GM18861 (cell line): ENCODE measurements around the gene TBC1D22A.

Experiments used
- ATAC-seq: cut with Tn5 transposase; IDR thresholded peaks from one replicate; pipeline ENCODE4 v1.9.1; 2021; ENCODE audit not compliant: unreplicated experiment

The TBC1D22A gene

DNA sequence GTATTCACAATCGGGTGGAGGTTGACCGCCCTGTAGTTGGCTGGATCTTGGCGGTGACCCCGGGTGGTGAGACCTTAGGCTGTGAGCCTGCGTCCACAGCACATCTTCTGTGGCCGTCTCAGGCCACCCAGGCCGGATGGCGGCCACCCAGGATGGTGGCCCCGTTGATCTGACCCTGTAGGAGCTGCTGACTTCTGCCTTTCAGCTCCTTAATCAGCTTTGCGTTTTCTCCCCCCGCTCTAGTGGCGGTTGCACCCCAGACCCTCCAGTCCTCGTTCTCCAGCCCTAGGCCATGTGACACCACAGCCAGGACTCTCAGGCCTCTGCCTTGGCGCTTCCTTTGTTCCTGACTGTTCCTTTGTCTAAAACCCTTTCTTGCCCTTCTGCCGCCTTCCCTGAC is 244.0 kb downstream of the TBC1D22A start:
- no peak for ATAC-seq

DNA sequence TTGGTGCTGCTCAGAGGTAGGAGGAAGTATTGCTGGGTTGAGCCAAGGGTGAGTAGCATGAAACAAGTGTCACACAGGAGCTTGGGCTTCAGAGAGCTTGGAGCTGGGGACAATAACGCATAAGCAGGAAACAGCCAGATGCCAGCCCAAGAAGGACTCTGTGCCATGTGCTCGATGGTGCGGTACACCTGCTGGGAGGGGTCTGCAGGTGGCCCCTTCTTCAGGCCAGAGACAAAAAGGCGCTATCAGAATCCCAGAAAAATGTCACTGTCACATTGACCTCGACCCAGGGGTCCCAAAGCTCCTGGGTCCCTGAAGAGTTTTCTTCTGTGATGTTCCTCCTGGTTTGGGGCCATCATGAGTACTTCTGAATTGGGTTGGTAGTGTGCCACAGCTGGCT is 244.4 kb downstream of the TBC1D22A start:
- ATAC-seq = no peak

DNA sequence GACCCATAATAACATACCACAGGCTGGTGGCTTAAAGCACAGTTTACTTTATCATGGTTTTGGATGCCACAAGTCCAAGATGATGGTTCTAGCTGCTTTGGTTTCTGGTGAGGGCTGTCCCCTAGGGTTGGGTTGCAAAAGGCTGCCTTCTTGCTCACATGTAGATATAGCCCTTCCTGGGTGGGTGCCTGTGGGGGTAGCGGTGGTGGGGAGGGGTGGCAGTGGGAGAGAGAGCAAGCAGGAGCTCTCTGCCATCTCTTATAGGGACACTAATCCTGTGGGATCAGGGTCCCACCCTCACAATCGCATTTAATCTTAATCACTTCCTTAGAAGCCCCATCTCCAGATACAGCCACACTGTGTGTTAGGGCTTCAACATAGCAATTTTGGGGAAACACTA is 245.0 kb downstream of the TBC1D22A start:
- ATAC-seq = no peak

- ATAC-seq = no peak
Observed at GRCh38 chr22:47008208-47008885, 245.9 kb downstream of the TBC1D22A start.

DNA sequence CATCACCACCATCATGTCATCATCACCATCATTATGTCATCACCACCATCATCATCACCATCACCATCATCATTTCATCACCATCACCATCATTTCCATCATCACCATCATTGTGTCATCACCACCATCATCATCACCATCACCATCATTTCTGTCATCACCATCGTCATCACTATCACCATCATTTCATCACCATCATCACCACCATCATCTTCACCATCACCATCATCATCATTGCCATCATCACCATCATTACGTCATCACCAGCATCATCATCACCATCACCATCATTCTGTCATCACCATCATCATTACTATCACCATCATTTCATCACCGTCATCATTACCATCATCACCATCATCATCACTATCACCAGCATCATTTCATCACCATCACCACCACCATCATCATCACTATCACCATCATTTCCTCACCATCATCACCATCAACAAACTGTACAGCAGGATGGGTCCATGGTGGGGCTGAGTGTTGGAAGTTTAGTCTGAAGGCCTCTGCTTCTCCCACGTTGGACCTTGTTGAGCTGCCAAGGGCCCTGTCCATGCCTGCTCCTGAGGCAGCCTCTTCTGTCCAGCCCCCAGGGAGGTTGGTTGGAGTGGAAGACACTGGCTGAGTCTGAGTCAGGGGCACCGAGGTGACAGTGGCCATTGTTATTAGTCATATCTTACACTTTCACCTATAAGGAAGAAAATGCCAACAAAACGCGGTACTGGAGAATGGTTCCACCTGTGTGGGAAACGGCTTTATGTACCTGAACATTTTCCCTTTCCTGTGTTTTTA is 247.1 kb downstream of the TBC1D22A start:
- no peak for ATAC-seq

DNA sequence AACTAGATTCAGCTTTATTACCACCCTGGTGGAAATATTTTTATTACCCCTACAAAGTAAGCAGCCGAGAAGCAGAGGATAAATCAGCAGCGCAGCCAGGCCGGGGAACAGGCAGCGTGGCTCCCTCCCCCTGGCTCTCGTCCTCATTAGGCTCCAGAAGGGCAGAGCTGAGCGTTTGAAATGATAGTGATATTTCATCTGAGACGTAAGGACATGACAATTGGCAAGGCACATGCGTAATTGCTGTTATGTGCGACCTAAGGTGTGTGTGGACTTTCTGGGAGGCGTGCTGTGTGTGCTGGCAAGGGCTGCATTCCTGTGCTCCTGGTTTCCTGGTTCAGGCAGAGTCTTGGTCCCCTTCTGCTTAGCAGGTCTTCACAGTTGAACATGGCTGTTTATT is 247.8 kb downstream of the TBC1D22A start:
- ATAC-seq = no peak

DNA sequence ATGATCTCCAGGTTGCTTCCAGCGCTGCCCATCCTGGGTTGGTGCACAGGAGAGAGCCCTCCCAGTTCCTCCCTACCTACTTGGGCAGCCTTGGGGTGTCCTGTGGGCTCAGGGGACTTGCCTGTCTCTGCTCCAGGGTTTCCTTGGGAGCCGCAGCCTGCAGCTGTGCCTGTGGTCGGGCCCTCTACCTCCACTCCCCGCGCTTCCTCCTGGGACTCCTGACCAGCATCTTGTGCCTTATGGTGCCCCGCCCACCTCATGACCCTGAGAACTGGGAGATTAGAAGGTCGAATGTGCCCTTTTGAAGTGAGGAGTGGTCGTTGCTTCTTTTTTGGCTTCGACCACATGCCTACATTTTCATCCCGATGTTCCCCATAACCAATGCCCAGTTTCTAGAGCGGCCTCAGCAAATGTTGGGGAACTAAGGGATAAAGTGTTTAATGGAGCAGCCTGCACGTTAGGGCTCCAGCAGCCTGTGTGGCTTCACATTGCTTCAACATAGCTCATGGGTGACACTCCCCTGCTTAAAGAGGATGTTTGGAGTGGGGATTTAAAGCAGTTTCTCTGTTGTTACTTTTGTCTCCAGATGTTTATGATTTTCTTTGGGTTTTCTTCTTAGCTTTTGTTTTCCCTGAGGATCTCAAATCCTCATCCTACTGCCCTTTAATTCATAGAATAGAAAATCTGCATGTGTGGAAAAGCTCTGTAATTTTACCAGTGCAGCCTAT is 248.8 kb downstream of the TBC1D22A start:
- ATAC-seq = no peak

GRCh38 chr22:47011859-47012258 is 249.4 kb downstream of the TBC1D22A start:
- ATAC-seq = no peak

DNA sequence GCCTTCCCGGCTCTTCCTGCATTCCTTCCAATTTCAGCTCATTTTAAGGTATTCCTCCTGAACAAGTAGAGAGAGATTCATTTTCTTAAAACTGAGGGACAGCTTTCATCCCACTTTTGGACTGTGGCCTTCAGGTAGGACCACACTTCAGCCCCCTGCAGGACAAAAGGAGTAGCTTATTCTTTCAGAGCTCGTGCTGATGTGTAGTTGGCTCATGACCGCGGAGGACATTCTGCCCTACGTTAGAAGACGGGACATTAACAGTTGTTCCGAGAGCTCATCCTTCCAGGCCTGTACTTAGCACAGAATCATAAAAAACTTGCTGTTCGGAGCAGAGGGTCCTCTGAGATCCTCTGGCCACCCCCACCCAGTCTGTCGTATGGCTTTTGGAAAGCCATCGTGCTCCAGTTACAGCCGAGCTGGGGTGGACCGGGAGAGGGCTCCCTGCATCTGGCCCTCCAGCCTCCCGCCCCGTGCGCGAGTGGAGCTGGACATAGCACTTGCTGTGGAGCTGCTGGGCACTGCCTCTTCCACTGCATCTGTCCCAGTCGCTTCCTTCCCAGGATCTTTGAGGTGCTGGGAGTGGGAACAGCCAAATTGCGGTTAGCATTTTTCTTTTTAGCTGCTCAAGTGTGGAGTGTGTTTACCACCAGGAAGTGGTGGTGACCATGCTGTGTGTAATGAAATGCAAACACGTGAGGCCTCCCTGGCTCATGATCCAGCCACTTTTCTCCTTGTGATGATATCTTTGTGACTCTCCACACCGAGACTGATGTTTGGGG is 250.3 kb downstream of the TBC1D22A start:
- ATAC-seq = no peak

DNA sequence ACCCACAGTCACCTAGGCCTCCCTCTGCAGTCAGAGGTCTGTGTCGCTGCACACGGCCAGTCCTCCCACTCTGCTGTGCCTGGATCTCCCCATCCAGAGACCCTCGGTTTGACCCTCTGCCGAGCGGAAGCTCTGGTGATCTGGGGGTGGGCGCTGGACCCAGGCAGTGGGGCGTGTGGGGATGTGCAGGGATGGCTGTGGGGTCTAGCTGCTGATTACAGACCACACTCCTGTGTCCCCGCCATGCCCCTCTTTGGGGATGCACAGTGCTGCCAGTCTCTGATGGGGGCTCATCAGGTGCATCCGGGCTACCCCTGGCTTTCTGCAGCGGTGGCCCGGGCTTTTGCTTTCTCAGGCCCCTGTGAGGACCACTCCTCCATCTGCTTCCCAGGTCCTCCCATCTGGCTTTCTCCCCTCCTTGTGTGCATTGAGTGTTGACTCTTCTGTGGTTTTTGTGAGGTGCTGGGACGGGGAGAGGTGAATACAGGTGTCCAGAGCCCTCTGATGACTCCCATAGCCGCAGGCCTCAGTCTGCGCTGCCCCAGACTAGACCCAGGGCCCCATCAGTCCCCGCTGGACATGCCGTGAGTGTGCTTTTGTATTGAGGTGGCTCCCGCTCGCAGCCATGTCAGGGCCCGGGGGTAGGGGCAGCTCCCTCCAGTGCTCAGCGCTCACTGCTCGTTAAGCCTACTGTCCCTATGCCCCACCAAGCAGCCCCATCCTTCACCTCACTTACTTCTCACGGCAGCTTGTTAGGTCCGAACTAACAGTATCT is 251.6 kb downstream of the TBC1D22A start:
- no peak for ATAC-seq

- no peak for ATAC-seq
Observed at GRCh38 chr22:47014636-47015345, 252.3 kb downstream of the TBC1D22A start.

GRCh38 chr22:47015589-47016178 is 253.2 kb downstream of the TBC1D22A start:
- no peak for ATAC-seq

GRCh38 chr22:47016631-47017030 is 254.2 kb downstream of the TBC1D22A start:
- ATAC-seq = no peak

- no peak for ATAC-seq
Observed at GRCh38 chr22:47017245-47017644, 254.8 kb downstream of the TBC1D22A start.

DNA sequence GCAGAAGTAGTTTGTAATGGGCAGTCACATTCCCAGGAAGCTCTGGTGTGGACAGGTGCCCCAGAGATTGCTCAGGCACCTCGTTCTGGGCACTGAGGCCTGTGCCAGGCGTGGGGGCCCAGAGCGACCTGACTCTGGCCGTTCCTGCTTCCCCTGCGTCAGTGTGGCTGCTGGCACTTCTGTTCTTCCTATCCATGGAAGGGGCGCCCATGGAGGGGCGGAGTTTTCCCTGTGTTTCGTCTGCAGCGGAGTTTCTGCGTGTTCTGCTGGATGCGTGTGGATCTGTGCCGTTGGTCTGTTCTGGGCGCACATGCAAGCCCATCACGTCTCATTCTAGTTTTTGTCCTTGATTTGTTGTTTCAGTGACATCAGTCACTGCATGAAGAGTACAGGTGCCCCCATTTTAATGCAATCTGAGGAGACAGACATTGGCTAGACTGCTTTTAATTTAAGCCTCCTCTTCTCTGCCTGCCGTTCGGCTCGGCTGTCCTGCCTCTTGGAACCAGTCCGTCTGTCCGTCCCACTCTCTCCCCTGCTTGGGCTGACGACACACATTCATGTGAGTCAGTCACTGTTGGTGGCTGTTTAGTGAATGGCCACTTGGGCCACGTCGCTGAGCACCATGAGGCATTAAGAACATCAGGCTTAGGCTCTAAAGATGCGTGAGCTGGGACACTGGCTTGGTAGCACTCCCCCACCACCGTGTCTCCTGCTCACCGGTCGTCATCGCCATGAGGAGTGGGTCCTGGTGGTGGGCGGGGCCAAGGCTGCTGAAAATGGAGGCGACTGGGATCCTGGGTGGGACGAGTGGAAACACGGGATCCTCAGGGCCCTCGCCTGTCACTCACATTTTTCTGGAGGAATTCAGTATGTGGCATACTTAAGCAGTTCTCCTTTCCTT is 255.8 kb downstream of the TBC1D22A start:
- no peak for ATAC-seq

- no peak for ATAC-seq
Observed at GRCh38 chr22:47019012-47019790, 256.8 kb downstream of the TBC1D22A start.

- no peak for ATAC-seq
Observed at GRCh38 chr22:47020166-47020565, 257.7 kb downstream of the TBC1D22A start.
